H9 (cell line): ENCODE measurements around the gene IL1RAPL1. TPM values are rescaled to one million over a fixed set of nuclear protein-coding genes. Genes with fewer than 3 reads are reported as not detected.

Source experiments
- DNase-seq: peaks from one replicate; pipeline ENCODE4 v3.0.0-alpha.2; 2017
- H2AFZ ChIP-seq: one replicate; pipeline ENCODE4 v1.6.1; 2013; ENCODE audit warnings: mild to moderate bottlenecking, low read length, control low read depth, moderate library complexity
- H2AK5ac ChIP-seq: 2 replicates; pipeline ENCODE4 v1.6.1; 2013; ENCODE audit warnings: low read length, control low read depth, mixed read lengths; ENCODE audit not compliant: insufficient read length
- H2BK120ac ChIP-seq: one replicate; pipeline ENCODE4 v1.6.1; 2013; ENCODE audit warnings: low read depth, mild to moderate bottlenecking, low read length, control low read depth, inconsistent platforms; ENCODE audit not compliant: poor library complexity, severe bottlenecking
- H2BK12ac ChIP-seq: 2 replicates; pipeline ENCODE4 v1.6.1; 2013; ENCODE audit warnings: low read length, control low read depth, mixed read lengths, low read depth; ENCODE audit not compliant: insufficient read length
- H2BK15ac ChIP-seq: 2 replicates; pipeline ENCODE4 v1.6.1; 2013; ENCODE audit warnings: low read depth, low read length, control low read depth
- H2BK20ac ChIP-seq: one replicate; pipeline ENCODE4 v1.6.1; 2013; ENCODE audit warnings: low read depth, mild to moderate bottlenecking, low read length, control low read depth, inconsistent platforms; ENCODE audit not compliant: poor library complexity, severe bottlenecking
- H2BK5ac ChIP-seq: 2 replicates; pipeline ENCODE4 v1.6.1; 2013; ENCODE audit warnings: low read length, control low read depth, mixed read lengths; ENCODE audit not compliant: insufficient read length
- H3K14ac ChIP-seq: 2 replicates; pipeline ENCODE4 v1.6.1; 2013; ENCODE audit warnings: low read length, control low read depth; ENCODE audit not compliant: insufficient read depth
- H3K18ac ChIP-seq: 2 replicates; pipeline ENCODE4 v1.6.1; 2013; ENCODE audit warnings: low read depth, mild to moderate bottlenecking, mixed read lengths, low read length, control low read depth; ENCODE audit not compliant: insufficient read length
- H3K23ac ChIP-seq: 2 replicates; pipeline ENCODE4 v1.6.1; 2013; ENCODE audit warnings: low read length, control low read depth, mixed read lengths, low read depth; ENCODE audit not compliant: insufficient read length
- H3K23me2 ChIP-seq: 2 replicates; pipeline ENCODE4 v1.6.1; 2013; ENCODE audit warnings: low read depth, mild to moderate bottlenecking, mixed read lengths, low read length, control low read depth; ENCODE audit not compliant: insufficient read length, poor library complexity, severe bottlenecking
- H3K27ac ChIP-seq: 2 replicates; pipeline ENCODE4 v1.5.1; 2013; ENCODE audit warnings: low read length, control low read depth, mixed read lengths, low read depth; ENCODE audit not compliant: insufficient read length
- H3K27me3 ChIP-seq: 2 replicates; pipeline ENCODE4 v1.6.1; 2013; ENCODE audit warnings: low read length, control low read depth, inconsistent platforms; ENCODE audit not compliant: insufficient read depth
- H3K4ac ChIP-seq: 2 replicates; pipeline ENCODE4 v1.6.1; 2013; ENCODE audit warnings: low read depth, mild to moderate bottlenecking, control low read depth, inconsistent platforms, low read length, moderate library complexity
- H3K4me1 ChIP-seq: 2 replicates; pipeline ENCODE4 v1.6.1; 2013; ENCODE audit warnings: low read length, control low read depth, inconsistent platforms; ENCODE audit not compliant: insufficient read depth
- H3K4me2 ChIP-seq: 2 replicates; pipeline ENCODE4 v1.6.1; 2013; ENCODE audit warnings: low read length, control low read depth, mixed read lengths; ENCODE audit not compliant: insufficient read length, insufficient read depth
- H3K56ac ChIP-seq: 2 replicates; pipeline ENCODE4 v1.6.1; 2013; ENCODE audit warnings: low read depth, mild to moderate bottlenecking, mixed read lengths, low read length, control low read depth; ENCODE audit not compliant: insufficient read length
- H3K79me1 ChIP-seq: 2 replicates; pipeline ENCODE4 v1.6.1; 2013; ENCODE audit warnings: low read depth, mild to moderate bottlenecking, moderate library complexity, low read length, control low read depth, inconsistent platforms; ENCODE audit not compliant: insufficient read depth, poor library complexity, severe bottlenecking
- H3K79me2 ChIP-seq: 2 replicates; pipeline ENCODE4 v1.6.1; 2013; ENCODE audit warnings: low read length, control low read depth, inconsistent platforms; ENCODE audit not compliant: insufficient read depth
- H3K9ac ChIP-seq: 2 replicates; pipeline ENCODE4 v1.6.1; 2013; ENCODE audit warnings: low read length, control low read depth, mixed read lengths; ENCODE audit not compliant: insufficient read length; ENCODE audit errors: extremely low read depth
- H3K9me3 ChIP-seq: one replicate; pipeline ENCODE4 v1.6.1; 2013; ENCODE audit warnings: low read depth, low read length, inconsistent platforms; ENCODE audit not compliant: control insufficient read depth
- H3T11ph ChIP-seq: one replicate; pipeline ENCODE4 v1.6.1; 2013; ENCODE audit warnings: mild to moderate bottlenecking, low read length, control low read depth, inconsistent platforms
- H4K20me1 ChIP-seq: one replicate; pipeline ENCODE4 v1.6.1; 2013; ENCODE audit not compliant: control insufficient read depth, insufficient read length, insufficient read depth
- H4K5ac ChIP-seq: 2 replicates; pipeline ENCODE4 v1.6.1; 2013; ENCODE audit warnings: low read depth, mild to moderate bottlenecking, mixed read lengths, low read length, control low read depth; ENCODE audit not compliant: insufficient read length
- H4K8ac ChIP-seq: replicated peaks from 2 replicates; pipeline ENCODE4 v1.6.1; 2013; ENCODE audit warnings: low read length, control low read depth, mixed read lengths, low read depth; ENCODE audit not compliant: insufficient read length
- H4K91ac ChIP-seq: 2 replicates; pipeline ENCODE4 v1.6.1; 2013; ENCODE audit warnings: low read depth, mild to moderate bottlenecking, moderate library complexity, mixed read lengths, low read length, control low read depth; ENCODE audit not compliant: insufficient read length
- H3K27ac Mint-ChIP-seq, 3 experiments: 2 replicates in 2 of 3; 3 replicates in 1 of 3; pipeline ENCODE4 v1.8.0; 2020 to 2021; ENCODE audit warnings: mixed read lengths in 3 of 3, mild to moderate bottlenecking in 1 of 3, moderate library complexity in 1 of 3
- H3K27me3 Mint-ChIP-seq: 2 replicates; pipeline ENCODE4 v1.8.0; 2021; ENCODE audit warnings: low read depth, mild to moderate bottlenecking, moderate library complexity, mixed read lengths
- H3K36me3 Mint-ChIP-seq, 3 experiments: 2 replicates in 2 of 3; 3 replicates in 1 of 3; pipeline ENCODE4 v1.8.0; 2020 to 2021; ENCODE audit warnings: low read depth in 3 of 3, mixed read lengths in 3 of 3; ENCODE audit not compliant: insufficient read depth in 1 of 3
- H3K4me1 Mint-ChIP-seq, 2 experiments: 2 replicates each; pipeline ENCODE4 v1.8.0; 2020; ENCODE audit warnings: mixed read lengths in 2 of 2
- H3K4me3 Mint-ChIP-seq, 2 experiments: 2 replicates in 1 of 2; 3 replicates in 1 of 2; pipeline ENCODE4 v1.8.0; 2020 to 2021; ENCODE audit warnings: mild to moderate bottlenecking in 2 of 2, mixed read lengths in 2 of 2, moderate library complexity in 1 of 2
- H3K9me3 Mint-ChIP-seq, 2 experiments: 2 replicates in 1 of 2; 3 replicates in 1 of 2; pipeline ENCODE4 v1.8.0; 2020; ENCODE audit warnings: mild to moderate bottlenecking in 2 of 2, mixed read lengths in 2 of 2, moderate library complexity in 1 of 2
- CTCF ChIP-seq: fragments of 200-600 bp; sonication (generic); conservative IDR thresholded peaks from 3 replicates; pipeline ENCODE4 v1.8.0; 2021; ENCODE audit warnings: antibody characterized with exemption, mild to moderate bottlenecking
- WGBS: extraction: QIAGEN DNeasy Blood & Tissue Kit; methylation state at CpG from one replicate; pipeline ENCODE4 v1.1.7; 2013; ENCODE audit warnings: missing lambda C conversion rate, low lambda C conversion rate, mixed read lengths; ENCODE audit not compliant: insufficient read length; ENCODE audit errors: extremely low coverage; 5-methylcytosine and 5-hydroxymethylcytosine counted together
- total RNA-seq: library from RNA; stranded (reverse); gene quantifications from 2 replicates; pipeline ENCODE4 v1.2.1, GENCODE V29; 2021

The IL1RAPL1 gene
- total RNA-seq, 1 experiment from 2014 or later = 0.31 TPM

GRCh38 chrX:29671421-29671820 is 1084.2 kb downstream of the IL1RAPL1 start:
- Histone ChIP-seq H3K27ac (no peak overlapping the region), H3K79me1 (no peaks in the 10 kb centered on the region), H4K5ac (no peak overlapping the region), H3K23me2 (no peaks in the 10 kb centered on the region), H2BK15ac (no peak overlapping the region), H2AFZ (no peak overlapping the region), H3K23ac (no peak overlapping the region), H2AK5ac (no peak overlapping the region), H3K9me3 (no peaks in the 10 kb centered on the region), H3K27me3 (no peaks in the 10 kb centered on the region), H3K56ac (no peak overlapping the region), H4K20me1 (no peaks in the 10 kb centered on the region), H3K4me1 (no peaks in the 10 kb centered on the region), H3K79me2 (no peaks in the 10 kb centered on the region), H2BK5ac (no peak overlapping the region), H3T11ph (no peak overlapping the region), H3K9ac (no peak overlapping the region), H4K91ac (no peak overlapping the region), H3K14ac (no peak overlapping the region), H3K4me2 (no peak overlapping the region), H2BK120ac (no peak overlapping the region), H4K8ac (no peak overlapping the region), H2BK12ac (no peak overlapping the region), H3K4ac (no peak overlapping the region), H2BK20ac (no peak overlapping the region), H3K18ac (no peak overlapping the region)
- TF ChIP-seq CTCF = no peak
- Mint-ChIP-seq H3K27me3 (no peaks in the 10 kb centered on the region), H3K9me3 (peaks cover 0 to 25% of the 10 kb centered on the region in 2 experiments; a peak in 3 of 5 replicates), H3K27ac (no peak overlapping the region), H3K36me3 (no peaks in the 10 kb centered on the region; a peak in 1 of 7 replicates), H3K4me1 (no peaks in the 10 kb centered on the region; a peak in 1 of 4 replicates), H3K4me3 (no peak overlapping the region)
- no CpG with 5 or more reads among the region's 5 CpGs for WGBS
- DNase-seq = no peak
